H1 (cell line): ENCODE data around the gene VGLL4.

Experiments
- CHD7 ChIP-seq: fragments of 300-600 bp; sonication (generic); IDR thresholded peaks from 2 replicates; pipeline ENCODE4 v1.7.1; 2012; ENCODE audit warnings: low read length, moderate library complexity, mild to moderate bottlenecking, inconsistent platforms; ENCODE audit not compliant: insufficient replicate concordance
- CREB1 ChIP-seq: IDR thresholded peaks from 2 replicates; pipeline ENCODE4 v1.6.1; 2012; ENCODE audit warnings: inconsistent platforms
- EZH2 ChIP-seq: fragments of 200-600 bp; sonication (generic); IDR thresholded peaks from 2 replicates; pipeline ENCODE4 v1.7.1; 2012; ENCODE audit warnings: low read depth, mild to moderate bottlenecking, moderate library complexity, low read length, inconsistent platforms; ENCODE audit not compliant: severe bottlenecking
- PHF8 ChIP-seq: fragments of 200-600 bp; sonication (generic); conservative IDR thresholded peaks from 2 replicates; pipeline ENCODE4 v1.7.1; 2012; ENCODE audit warnings: low read depth, mild to moderate bottlenecking, inconsistent platforms, low read length, moderate library complexity
- POLR2A ChIP-seq, 2 experiments: IDR thresholded peaks; 1 replicate in 1 of 2; 2 replicates in 1 of 2; pipeline ENCODE4 v1.6.1; 2011; ENCODE audit warnings: low read depth in 2 of 2, low read length in 2 of 2, mild to moderate bottlenecking in 2 of 2; ENCODE audit errors: control extremely low read depth in 1 of 2
- POLR2AphosphoS5 ChIP-seq: IDR thresholded peaks from 2 replicates; pipeline ENCODE4 v1.6.1; 2011; ENCODE audit warnings: low read depth, low read length
- SP4 ChIP-seq: IDR thresholded peaks from 2 replicates; pipeline ENCODE4 v1.6.1; 2012; ENCODE audit warnings: low read length, inconsistent platforms
- SRF ChIP-seq: IDR thresholded peaks from 2 replicates; pipeline ENCODE4 v1.6.1; 2011; ENCODE audit warnings: mild to moderate bottlenecking, low read depth, low read length, moderate library complexity
- TF ChIP-seq, protein P1 (sequence below), 3 experiments: IDR thresholded peaks; 1 replicate in 2 of 3; 2 replicates in 1 of 3; pipeline versions ENCODE4 v1.5.1 to v1.6.1; 2011; ENCODE audit warnings: low read length in 3 of 3, mild to moderate bottlenecking in 3 of 3, inconsistent platforms in 2 of 3, low read depth in 1 of 3, moderate library complexity in 1 of 3; ENCODE audit not compliant: insufficient read depth in 1 of 3; ENCODE audit errors: control extremely low read depth in 1 of 3

- TF ChIP-seq CREB1 (no peak), SRF (no peak), EZH2 (no peak), CHD7 (no peak), SP4 (no peak), POLR2AphosphoS5 (no peak), POLR2A (IDR thresholded peaks at IDR 0.05; ENCODE audit: control extremely low read depth in 1 of 2, low read depth in 2 of 2, low read length in 2 of 2) (no peak), PHF8 (no peak)
- TF ChIP-seq, protein P1, sequence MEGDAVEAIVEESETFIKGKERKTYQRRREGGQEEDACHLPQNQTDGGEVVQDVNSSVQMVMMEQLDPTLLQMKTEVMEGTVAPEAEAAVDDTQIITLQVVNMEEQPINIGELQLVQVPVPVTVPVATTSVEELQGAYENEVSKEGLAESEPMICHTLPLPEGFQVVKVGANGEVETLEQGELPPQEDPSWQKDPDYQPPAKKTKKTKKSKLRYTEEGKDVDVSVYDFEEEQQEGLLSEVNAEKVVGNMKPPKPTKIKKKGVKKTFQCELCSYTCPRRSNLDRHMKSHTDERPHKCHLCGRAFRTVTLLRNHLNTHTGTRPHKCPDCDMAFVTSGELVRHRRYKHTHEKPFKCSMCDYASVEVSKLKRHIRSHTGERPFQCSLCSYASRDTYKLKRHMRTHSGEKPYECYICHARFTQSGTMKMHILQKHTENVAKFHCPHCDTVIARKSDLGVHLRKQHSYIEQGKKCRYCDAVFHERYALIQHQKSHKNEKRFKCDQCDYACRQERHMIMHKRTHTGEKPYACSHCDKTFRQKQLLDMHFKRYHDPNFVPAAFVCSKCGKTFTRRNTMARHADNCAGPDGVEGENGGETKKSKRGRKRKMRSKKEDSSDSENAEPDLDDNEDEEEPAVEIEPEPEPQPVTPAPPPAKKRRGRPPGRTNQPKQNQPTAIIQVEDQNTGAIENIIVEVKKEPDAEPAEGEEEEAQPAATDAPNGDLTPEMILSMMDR (IDR thresholded peaks at IDR 0.05; ENCODE audit: control extremely low read depth in 1 of 3, insufficient read depth in 1 of 3, low read depth in 1 of 3, low read length in 3 of 3) = no peak
Measured at GRCh38 chr3:11551036-11551435, 92.7 kb downstream of the VGLL4 start.
